GM23338 (cell line): ENCODE measurements around the gene MANEAL. TPM values are rescaled to one million over a fixed set of nuclear protein-coding genes. Genes with fewer than 3 reads are reported as not detected.

Source experiments
- ATAC-seq: fragments of 200-7000 bp; cut with Tn5 transposase; 3 replicates; pipeline ENCODE4 v1.9.1; 2020
- DNase-seq: peaks from one replicate; pipeline ENCODE4 v3.0.0-alpha.2; 2015; ENCODE audit warnings: low spot score
- H2AFZ ChIP-seq: fragments of 200-600 bp; sonication (generic); 2 replicates; pipeline ENCODE4 v1.8.0; 2016; ENCODE audit warnings: antibody characterized with exemption, mild to moderate bottlenecking, moderate library complexity
- H3F3A ChIP-seq: fragments of 200-600 bp; sonication (generic); replicated peaks from 2 replicates; pipeline ENCODE4 v1.8.0; 2017; ENCODE audit warnings: antibody characterized with exemption, mixed run types, low read depth
- H3K27ac ChIP-seq: fragments of 200-600 bp; sonication (generic); 2 replicates; pipeline ENCODE4 v1.6.1; 2016; ENCODE audit warnings: low read depth
- H3K27me3 ChIP-seq: fragments of 200-600 bp; sonication (generic); 2 replicates; pipeline ENCODE4 v1.8.0; 2016; ENCODE audit warnings: mild to moderate bottlenecking, mixed run types, moderate library complexity; ENCODE audit not compliant: insufficient read depth
- H3K36me3 ChIP-seq: fragments of 200-600 bp; sonication (generic); 2 replicates; pipeline ENCODE4 v1.8.0; 2016; ENCODE audit warnings: mild to moderate bottlenecking; ENCODE audit not compliant: insufficient read depth
- H3K4me1 ChIP-seq: fragments of 200-600 bp; sonication (generic); 2 replicates; pipeline ENCODE4 v1.8.0; 2016; ENCODE audit warnings: mild to moderate bottlenecking, moderate library complexity; ENCODE audit not compliant: insufficient read depth
- H3K4me2 ChIP-seq: fragments of 200-600 bp; sonication (generic); 2 replicates; pipeline ENCODE4 v1.7.1; 2017; ENCODE audit warnings: mixed run types
- H3K4me3 ChIP-seq: fragments of 200-600 bp; sonication (generic); 2 replicates; pipeline ENCODE4 v1.6.1; 2016; ENCODE audit warnings: mixed run types
- H3K79me2 ChIP-seq: fragments of 200-600 bp; sonication (generic); replicated peaks from 2 replicates; pipeline ENCODE4 v1.8.0; 2017; ENCODE audit warnings: mild to moderate bottlenecking; ENCODE audit not compliant: insufficient read depth
- H3K9me2 ChIP-seq: fragments of 200-600 bp; sonication (generic); 2 replicates; pipeline ENCODE4 v1.8.0; 2017; ENCODE audit not compliant: insufficient read depth
- H4K20me1 ChIP-seq: fragments of 200-600 bp; sonication (generic); replicated peaks from 2 replicates; pipeline ENCODE4 v1.8.0; 2017; ENCODE audit warnings: mild to moderate bottlenecking; ENCODE audit not compliant: insufficient read depth
- H3K27ac Mint-ChIP-seq: 2 replicates; pipeline ENCODE4 v1.8.0; 2020; ENCODE audit warnings: inconsistent platforms, mild to moderate bottlenecking, moderate library complexity, mixed read lengths
- H3K27me3 Mint-ChIP-seq: 3 replicates; pipeline ENCODE4 v1.8.0; 2022; ENCODE audit warnings: low read depth, mild to moderate bottlenecking, moderate library complexity, mixed read lengths, inconsistent platforms; ENCODE audit not compliant: insufficient read depth, poor library complexity
- H3K36me3 Mint-ChIP-seq: 3 replicates; pipeline ENCODE4 v1.8.0; 2021; ENCODE audit warnings: low read depth, mild to moderate bottlenecking, inconsistent platforms, moderate library complexity, mixed read lengths
- H3K4me1 Mint-ChIP-seq: 3 replicates; pipeline ENCODE4 v1.8.0; 2020; ENCODE audit warnings: mild to moderate bottlenecking, inconsistent platforms, mixed read lengths
- H3K4me3 Mint-ChIP-seq: 3 replicates; pipeline ENCODE4 v1.8.0; 2021; ENCODE audit warnings: moderate library complexity, mild to moderate bottlenecking, inconsistent platforms, mixed read lengths
- H3K9me3 Mint-ChIP-seq: 3 replicates; pipeline ENCODE4 v1.8.0; 2020; ENCODE audit warnings: moderate library complexity, mild to moderate bottlenecking, inconsistent platforms, mixed read lengths
- CREB1 ChIP-seq: fragments of 250-450 bp; sonication (Bioruptor Pico); IDR thresholded peaks from 2 replicates; pipeline ENCODE4 v1.5.0; 2020; ENCODE audit warnings: low read depth, mild to moderate bottlenecking, moderate library complexity
- CTCF ChIP-seq, 2 experiments: fragments of 200-600 bp in 1 of 2; sonication (generic) in 1 of 2; conservative IDR thresholded peaks; 2 replicates each; pipeline versions ENCODE4 v1.5.1 to v1.6.1; 2016 to 2017; ENCODE audit warnings: antibody characterized with exemption in 2 of 2, low read depth in 2 of 2, mild to moderate bottlenecking in 2 of 2, moderate library complexity in 1 of 2
- ETS1 ChIP-seq: IDR thresholded peaks from 2 replicates; pipeline ENCODE4 v1.6.1; 2016; ENCODE audit warnings: antibody characterized with exemption
- EZH2 ChIP-seq: fragments of 200-600 bp; sonication (generic); IDR thresholded peaks from one replicate; pipeline ENCODE4 v1.8.0; 2017; ENCODE audit warnings: antibody characterized with exemption, mild to moderate bottlenecking, low read depth; ENCODE audit not compliant: unreplicated experiment
- EZH2phosphoT487 ChIP-seq: fragments of 200-600 bp; sonication (generic); IDR thresholded peaks from one replicate; pipeline ENCODE4 v1.8.1; 2018; ENCODE audit warnings: antibody characterized with exemption; ENCODE audit not compliant: unreplicated experiment
- JUNB ChIP-seq: IDR thresholded peaks from one replicate; pipeline ENCODE4 v1.6.1; 2016; ENCODE audit warnings: antibody characterized with exemption; ENCODE audit not compliant: unreplicated experiment
- NANOG ChIP-seq: IDR thresholded peaks from 2 replicates; pipeline ENCODE4 v1.6.1; 2016; ENCODE audit warnings: antibody characterized with exemption, borderline replicate concordance
- POLR2AphosphoS5 ChIP-seq: IDR thresholded peaks from 2 replicates; pipeline ENCODE4 v1.6.1; 2016; ENCODE audit warnings: antibody characterized with exemption, low read depth
- REST ChIP-seq: IDR thresholded peaks from one replicate; pipeline ENCODE4 v1.6.1; 2018; ENCODE audit warnings: antibody characterized with exemption; ENCODE audit not compliant: unreplicated experiment
- STAT1 ChIP-seq: IDR thresholded peaks from one replicate; pipeline ENCODE4 v1.6.1; 2016; ENCODE audit warnings: antibody characterized with exemption; ENCODE audit not compliant: unreplicated experiment
- ZNF114 ChIP-seq: fragments of 250-450 bp; sonication (Bioruptor Pico); IDR thresholded peaks from 2 replicates; pipeline ENCODE4 v1.5.0; 2020; ENCODE audit warnings: mild to moderate bottlenecking, moderate library complexity
- ZNF331 ChIP-seq: fragments of 250-450 bp; sonication (Bioruptor Pico); IDR thresholded peaks from 2 replicates; pipeline ENCODE4 v1.5.0; 2020; ENCODE audit warnings: low read depth, mild to moderate bottlenecking, moderate library complexity
- ZNF462 ChIP-seq: fragments of 250-450 bp; sonication (Bioruptor Pico); IDR thresholded peaks from 2 replicates; pipeline ENCODE4 v1.5.0; 2020; ENCODE audit warnings: mild to moderate bottlenecking, moderate library complexity
- polyA plus RNA-seq: library from polyadenylated mRNA; unstranded; fragments of >200 nt; fragmentation: Nextera tagmentation; extraction: Ambion mirVana; gene quantifications from 2 replicates; pipeline ENCODE4 v1.2.1, GENCODE V29; 2016
- total RNA-seq: library from RNA; depleted of rRNA; stranded (reverse); fragments of >200 nt; shearing (Covaris generic); gene quantifications from 2 replicates; pipeline ENCODE4 v1.2.3, GENCODE V29; 2014

Gene MANEAL
- total and polyA plus RNA-seq, 2 experiments from 2014 or later = 2.3 to 8.1 TPM

GRCh38 chr1:37761416-37762095 lies 32.1 kb upstream of the MANEAL start:
- H3K27me3 ChIP-seq = peaks cover 89% of the 10 kb centered on the region
- no peak for TF ChIP-seq NANOG
- TF ChIP-seq JUNB = no peak
- no peak for TF ChIP-seq ETS1
- TF ChIP-seq ZNF114 (CRISPR knock-in tag) = no peak
- TF ChIP-seq ZNF462 (CRISPR knock-in tag) = no peak
- no peak for TF ChIP-seq POLR2AphosphoS5
- TF ChIP-seq EZH2phosphoT487 = no peak
- no peak for TF ChIP-seq REST
- TF ChIP-seq CTCF (conservative IDR thresholded peaks at IDR 0.05; ENCODE audit: low read depth in 2 of 2) = no peak
- TF ChIP-seq CREB1 (CRISPR knock-in tag) = no peak
- no peak for TF ChIP-seq STAT1
- no peak for TF ChIP-seq EZH2
- TF ChIP-seq ZNF331 = no peak
- H3F3A ChIP-seq = 0 out of 2 replicates have a peak, but pooled peaks cover 2% of the 10 kb centered on the region
- H3K4me2 ChIP-seq = no peak overlapping the region
- Mint-ChIP-seq H3K4me3 (no peak overlapping the region), H3K27me3 (peaks cover 54% of the 10 kb centered on the region), H3K27ac (no peak overlapping the region), H3K4me1 (peaks cover 22% of the 10 kb centered on the region), H3K9me3 (no peaks in the 10 kb centered on the region), H3K36me3 (no peaks in the 10 kb centered on the region)
- ATAC-seq (no peak), DNase-seq (no peak)
- no peak overlapping the region for H2AFZ ChIP-seq
- no peaks in the 10 kb centered on the region for H3K36me3 ChIP-seq
- no peak overlapping the region for H3K27ac ChIP-seq
- peaks cover 11% of the 10 kb centered on the region for H3K4me1 ChIP-seq
- no peak overlapping the region for H3K4me3 ChIP-seq
- no peaks in the 10 kb centered on the region for H3K79me2 ChIP-seq
- H4K20me1 ChIP-seq = no peaks in the 10 kb centered on the region; the same call in none of the 2 replicates
- no peaks in the 10 kb centered on the region for H3K9me2 ChIP-seq
